GM12873 (cell line): ENCODE data around the gene MEIS1.

ENCODE experiments used
- CTCF ChIP-seq: IDR thresholded peaks from 2 replicates; pipeline ENCODE4 v1.5.1; 2012; ENCODE audit warnings: low read depth, mild to moderate bottlenecking, moderate library complexity, low read length, control low read depth; ENCODE audit not compliant: insufficient read depth; ENCODE audit errors: missing control alignments

MEIS1 gene

GRCh38 chr2:66561645-66562303, 126.8 kb downstream of the MEIS1 start:
- no peak for TF ChIP-seq CTCF

GRCh38 chr2:66562304-66562685, 127.4 kb downstream of the MEIS1 start:
- TF ChIP-seq CTCF, result no peak

- TF ChIP-seq CTCF, result no peak
Observed at GRCh38 chr2:66563473-66563872, 128.5 kb downstream of the MEIS1 start.

- TF ChIP-seq CTCF, result no peak
Observed at GRCh38 chr2:66565291-66565690, 130.4 kb downstream of the MEIS1 start.

- no peak for TF ChIP-seq CTCF
Observed at GRCh38 chr2:66566726-66567399, 131.9 kb downstream of the MEIS1 start.

- no peak for TF ChIP-seq CTCF
Observed at GRCh38 chr2:66567729-66568128, 132.8 kb downstream of the MEIS1 start.

- no peak for TF ChIP-seq CTCF
Observed at GRCh38 chr2:66568650-66569300, 133.8 kb downstream of the MEIS1 start.
